IMR-90 (cell line): ENCODE results near the gene DND1. TPM values are rescaled to one million over a fixed set of nuclear protein-coding genes. Genes with fewer than 3 reads are reported as not detected.
"Not testable (repeated sequence)": the region's sequence is repeated elsewhere in the genome, so short reads cannot be mapped to it uniquely, and the experiment has no call there.

Source experiments
- ATAC-seq: fragments of 200-7000 bp; cut with Tn5 transposase; 2 replicates; pipeline ENCODE4 v1.9.1; 2020; ENCODE audit warnings: low read depth, mild to moderate bottlenecking, moderate library complexity
- BruUV-seq: library from RNA; stranded (reverse); fragments of 400-500 nt; replicated peaks from 2 replicates; lab custom pipeline; 2021; lab: Mats Ljungman, UMichigan
- CTCF ChIA-PET: fragments of 300-600 bp; formaldehyde crosslinking; extraction: SDS; loops from one replicate; lab custom pipeline; 2021; ENCODE audit warnings: antibody characterized with exemption; lab: Yijun Ruan, JAX
- POLR2A ChIA-PET: fragments of 300-600 bp; sonication (Branson Sonifier 250); formaldehyde crosslinking; loops from one replicate; lab custom pipeline; 2022; ENCODE audit warnings: antibody characterized with exemption; ENCODE audit not compliant: unreplicated experiment; lab: Charles Lee
- DNase-seq: peaks from one replicate; pipeline ENCODE4 v3.0.0; 2013
- H2AFZ ChIP-seq: replicated peaks from 2 replicates; pipeline ENCODE3; 2013; ENCODE audit warnings: low read length, mild to moderate bottlenecking; ENCODE audit not compliant: poor library complexity
- H2AK5ac ChIP-seq: 2 replicates; pipeline ENCODE4 v1.6.1; 2013; ENCODE audit warnings: low read depth, low read length, inconsistent platforms
- H2AK9ac ChIP-seq: replicated peaks from 2 replicates; pipeline ENCODE3; 2013; ENCODE audit warnings: mild to moderate bottlenecking, low read depth, low read length, moderate library complexity; ENCODE audit not compliant: poor library complexity
- H2BK120ac ChIP-seq: 2 replicates; pipeline ENCODE4 v1.6.1; 2013; ENCODE audit warnings: low read depth, low read length, inconsistent platforms
- H2BK15ac ChIP-seq: 3 replicates; pipeline ENCODE4 v1.6.1; 2013; ENCODE audit warnings: low read depth, low read length, inconsistent platforms
- H2BK20ac ChIP-seq: 2 replicates; pipeline ENCODE4 v1.6.1; 2013; ENCODE audit warnings: low read depth, mild to moderate bottlenecking, inconsistent platforms, low read length, moderate library complexity
- H2BK5ac ChIP-seq: 2 replicates; pipeline ENCODE4 v1.6.1; 2013; ENCODE audit warnings: mild to moderate bottlenecking, low read depth, low read length, inconsistent platforms; ENCODE audit not compliant: poor library complexity, severe bottlenecking
- H3K14ac ChIP-seq: replicated peaks from 2 replicates; pipeline ENCODE4 v1.6.1; 2013; ENCODE audit warnings: low read depth, low read length, inconsistent platforms
- H3K18ac ChIP-seq: 2 replicates; pipeline ENCODE4 v1.6.1; 2013; ENCODE audit warnings: low read depth, low read length, control low read depth
- H3K23ac ChIP-seq: 2 replicates; pipeline ENCODE4 v1.6.1; 2013; ENCODE audit warnings: low read depth, low read length, inconsistent platforms
- H3K27ac ChIP-seq: 2 replicates; pipeline ENCODE4 v1.5.1; 2013; ENCODE audit warnings: mild to moderate bottlenecking, control low read depth, low read length; ENCODE audit not compliant: insufficient read depth
- H3K27me3 ChIP-seq: 2 replicates; pipeline ENCODE4 v1.6.1; 2013; ENCODE audit warnings: low read length; ENCODE audit not compliant: control insufficient read depth, insufficient read depth
- H3K36me3 ChIP-seq: 2 replicates; pipeline ENCODE4 v1.6.1; 2013; ENCODE audit warnings: low read length, mixed read lengths; ENCODE audit not compliant: control insufficient read depth, insufficient read depth
- H3K4ac ChIP-seq: 2 replicates; pipeline ENCODE4 v1.6.1; 2013; ENCODE audit warnings: low read depth, low read length, inconsistent platforms
- H3K4me1 ChIP-seq: 2 replicates; pipeline ENCODE4 v1.6.1; 2013; ENCODE audit warnings: low read length, mixed read lengths; ENCODE audit not compliant: control insufficient read depth, insufficient read depth
- H3K4me2 ChIP-seq: 2 replicates; pipeline ENCODE4 v1.6.1; 2013; ENCODE audit warnings: low read depth, mild to moderate bottlenecking, control low read depth, low read length, moderate library complexity
- H3K4me3 ChIP-seq: 2 replicates; pipeline ENCODE4 v1.5.1; 2013; ENCODE audit warnings: low read depth, mild to moderate bottlenecking, control low read depth, low read length, moderate library complexity; ENCODE audit not compliant: insufficient read depth
- H3K56ac ChIP-seq: 2 replicates; pipeline ENCODE4 v1.6.1; 2013; ENCODE audit warnings: low read length, inconsistent platforms; ENCODE audit not compliant: insufficient read depth; ENCODE audit errors: extremely low read depth
- H3K79me1 ChIP-seq, 2 experiments: 2 replicates each; pipeline ENCODE4 v1.6.1; 2013; ENCODE audit warnings: low read length in 2 of 2, inconsistent platforms in 1 of 2, low read depth in 1 of 2
- H3K9ac ChIP-seq: 2 replicates; pipeline ENCODE4 v1.6.1; 2013; ENCODE audit warnings: low read depth, low read length, control low read depth
- H3K9me1 ChIP-seq: 2 replicates; pipeline ENCODE4 v1.6.1; 2013; ENCODE audit warnings: low read length, inconsistent platforms; ENCODE audit not compliant: insufficient read depth
- H3K9me3 ChIP-seq: 2 replicates; pipeline ENCODE4 v1.6.1; 2013; ENCODE audit warnings: low read length; ENCODE audit not compliant: control insufficient read depth, insufficient read depth
- H4K20me1 ChIP-seq: 2 replicates; pipeline ENCODE4 v1.6.1; 2013; ENCODE audit warnings: low read length, inconsistent platforms; ENCODE audit not compliant: insufficient read depth
- H4K5ac ChIP-seq: 2 replicates; pipeline ENCODE4 v1.6.1; 2013; ENCODE audit warnings: mild to moderate bottlenecking, low read depth, low read length, control low read depth
- H4K8ac ChIP-seq, 2 experiments: 2 replicates each; pipeline ENCODE4 v1.6.1; 2013; ENCODE audit warnings: low read depth in 2 of 2, low read length in 2 of 2, control low read depth in 1 of 2, inconsistent platforms in 1 of 2
- H4K91ac ChIP-seq: 2 replicates; pipeline ENCODE4 v1.6.1; 2013; ENCODE audit warnings: low read depth, low read length, inconsistent platforms; ENCODE audit not compliant: insufficient read depth
- WGBS, 2 experiments: methylation state at CpG; one replicate each; pipeline versions ENCODE4 v1.1.5 to v1.1.7; 2013; ENCODE audit warnings: missing lambda C conversion rate in 2 of 2; ENCODE audit not compliant: insufficient read length in 1 of 2; ENCODE audit errors: extremely low coverage in 2 of 2; 5-methylcytosine and 5-hydroxymethylcytosine counted together
- dilution Hi-C: fragments of 300-500 bp; cut with HindIII; formaldehyde crosslinking; loops from one replicate; pipeline ENCODE4 v1.14.3; 2018; ENCODE audit warnings: low sequenced_read_pairs; ENCODE audit not compliant: unreplicated experiment
- in situ Hi-C: fragments of 300-500 bp; cut with MboI; formaldehyde crosslinking; loops from 3 replicates; pipeline ENCODE4 v1.14.3; 2019; ENCODE audit warnings: low sequenced_read_pairs, inconsistent platforms, mixed read lengths
- intact Hi-C: fragments of 100-400 bp; cut with micrococcal nuclease; formaldehyde crosslinking; loops from 2 replicates; pipeline ENCODE4 v1.10.0; 2022
- polyA plus RNA-seq, 3 experiments: library from polyadenylated mRNA; depleted of rRNA; stranded (reverse); fragments of >200 nt; gene quantifications; 2 replicates each; pipeline ENCODE4 v1.2.3, GENCODE V29; 2012; ENCODE audit warnings: low replicate concordance in 1 of 3
- total RNA-seq: library from RNA; depleted of rRNA; stranded (reverse); fragments of >200 nt; gene quantifications from 2 replicates; pipeline ENCODE4 v1.2.3, GENCODE V29; 2012

The DND1 gene
- total and polyA plus RNA-seq, 2 of the 4 experiments (the other 2 are of a cell fraction), result under 0.01 to 0.67 TPM

DNA sequence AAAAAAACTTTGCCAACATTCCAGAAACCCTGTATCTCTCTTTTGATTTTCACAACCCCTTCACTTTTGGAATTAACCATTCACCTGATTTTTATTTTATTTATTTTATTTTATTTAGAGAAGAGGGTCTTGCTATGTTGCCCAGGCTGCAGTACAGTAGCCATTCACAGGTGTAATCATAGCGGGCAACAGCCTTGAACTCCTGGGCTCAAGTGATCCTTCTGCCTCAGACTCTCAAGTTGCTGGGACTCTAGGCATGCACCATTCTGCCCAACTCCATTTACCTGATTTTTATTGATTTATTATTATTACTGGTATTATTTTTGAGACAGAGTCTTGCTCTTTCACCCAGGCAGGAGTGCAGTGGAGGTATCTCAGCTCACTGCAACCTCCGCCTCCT, 42.9 kb upstream of the DND1 start:
- no CpG with 5 or more reads among the region's 2 CpGs for WGBS, 2 experiments
- H3K9ac ChIP-seq, dilution Hi-C loops, H3K36me3 ChIP-seq, in situ Hi-C loops, H3K9me3 ChIP-seq, H3K4me1 ChIP-seq, H3K18ac ChIP-seq, ATAC-seq, H4K91ac ChIP-seq, DNase-seq, H3K4ac ChIP-seq, H4K5ac ChIP-seq, H2BK15ac ChIP-seq, H3K27me3 ChIP-seq, CTCF ChIA-PET, H2BK5ac ChIP-seq, H3K79me1 ChIP-seq, H3K4me3 ChIP-seq, H2BK20ac ChIP-seq, H4K8ac ChIP-seq, intact Hi-C loops, POLR2A ChIA-PET, H3K9me1 ChIP-seq, H3K4me2 ChIP-seq, H4K20me1 ChIP-seq, H2BK120ac ChIP-seq, H3K14ac ChIP-seq, BruUV-seq, H3K56ac ChIP-seq, H2AK5ac ChIP-seq, H2AFZ ChIP-seq, H2AK9ac ChIP-seq, H3K23ac ChIP-seq, H3K27ac ChIP-seq: not testable (repeated sequence)
